PC-3 (cell line): ENCODE measurements around the gene HPDL. TPM values are rescaled to one million over a fixed set of nuclear protein-coding genes. Genes with fewer than 3 reads are reported as not detected.

Source experiments
- ATAC-seq: fragments of 200-7000 bp; cut with Tn5 transposase; 2 replicates; pipeline ENCODE4 v1.9.1; 2020; ENCODE audit warnings: mild to moderate bottlenecking, moderate library complexity
- BruUV-seq: library from RNA; stranded (reverse); fragments of 400-500 nt; replicated peaks from 2 replicates; lab custom pipeline; 2021; lab: Mats Ljungman, UMichigan
- CTCF ChIA-PET: fragments of 300-600 bp; sonication (Branson Sonifier 250); formaldehyde crosslinking; loops from one replicate; lab custom pipeline; 2022; ENCODE audit warnings: antibody characterized with exemption; lab: Charles Lee
- POLR2A ChIA-PET: fragments of 300-600 bp; sonication (Branson Sonifier 250); formaldehyde crosslinking; loops from one replicate; lab custom pipeline; 2022; ENCODE audit warnings: antibody characterized with exemption; ENCODE audit not compliant: unreplicated experiment; lab: Charles Lee
- DNase-seq: peaks from one replicate; pipeline ENCODE4 v3.0.0-alpha.2; 2015
- H2AFZ ChIP-seq: fragments of 300-600 bp; sonication (generic); 2 replicates; pipeline ENCODE4 v1.6.0; 2016; ENCODE audit warnings: antibody characterized with exemption, low read length
- H3F3A ChIP-seq: fragments of 300-600 bp; sonication (generic); one replicate; pipeline ENCODE4 v1.6.0; 2017; ENCODE audit warnings: antibody characterized with exemption, low read length, control low read depth, mild to moderate bottlenecking; ENCODE audit not compliant: unreplicated experiment
- H3K27ac ChIP-seq: fragments of 300-600 bp; sonication (generic); 2 replicates; pipeline ENCODE4 v1.5.1; 2016; ENCODE audit warnings: mild to moderate bottlenecking, low read length
- H3K27me3 ChIP-seq: fragments of 300-600 bp; sonication (generic); 2 replicates; pipeline ENCODE4 v1.6.1; 2016; ENCODE audit warnings: low read length, mixed read lengths
- H3K36me3 ChIP-seq: fragments of 300-600 bp; sonication (generic); 2 replicates; pipeline ENCODE4 v1.6.1; 2016; ENCODE audit warnings: low read depth, mixed run types, low read length, mixed read lengths
- H3K4me1 ChIP-seq: fragments of 300-600 bp; sonication (generic); 2 replicates; pipeline ENCODE4 v1.5.1; 2016; ENCODE audit warnings: low read length; ENCODE audit not compliant: insufficient read depth
- H3K4me2 ChIP-seq: fragments of 300-600 bp; sonication (generic); 2 replicates; pipeline ENCODE4 v1.6.0; 2016; ENCODE audit warnings: low read length
- H3K4me3 ChIP-seq: fragments of 300-600 bp; sonication (generic); 2 replicates; pipeline ENCODE4 v1.5.1; 2016; ENCODE audit warnings: mild to moderate bottlenecking, low read length, mixed read lengths
- H3K79me2 ChIP-seq: fragments of 300-600 bp; sonication (generic); 2 replicates; pipeline ENCODE4 v1.6.1; 2017; ENCODE audit warnings: low read length, mixed read lengths
- H3K9ac ChIP-seq: fragments of 300-600 bp; sonication (generic); 2 replicates; pipeline ENCODE4 v1.6.0; 2016; ENCODE audit warnings: mild to moderate bottlenecking, low read length
- H3K9me2 ChIP-seq: fragments of 300-600 bp; sonication (generic); replicated peaks from 2 replicates; pipeline ENCODE4 v1.6.1; 2016; ENCODE audit warnings: mixed run types, low read length, mixed read lengths
- H3K9me3 ChIP-seq: fragments of 300-600 bp; sonication (generic); 2 replicates; pipeline ENCODE4 v1.6.1; 2016; ENCODE audit warnings: low read length, mixed read lengths
- H4K20me1 ChIP-seq: fragments of 300-600 bp; sonication (generic); 2 replicates; pipeline ENCODE4 v1.6.1; 2016; ENCODE audit warnings: low read length, mixed read lengths
- CTCF ChIP-seq: fragments of 300-600 bp; sonication (generic); conservative IDR thresholded peaks from 2 replicates; pipeline ENCODE4 v1.5.1; 2017; ENCODE audit warnings: antibody characterized with exemption, low read depth, mild to moderate bottlenecking, low read length
- EZH2 ChIP-seq: fragments of 300-600 bp; sonication (generic); IDR thresholded peaks from one replicate; pipeline ENCODE4 v1.6.1; 2017; ENCODE audit warnings: antibody characterized with exemption, mild to moderate bottlenecking, low read length; ENCODE audit not compliant: unreplicated experiment
- EZH2phosphoT487 ChIP-seq: fragments of 300-600 bp; sonication (generic); IDR thresholded peaks from 2 replicates; pipeline ENCODE4 v1.6.1; 2018; ENCODE audit warnings: mild to moderate bottlenecking, antibody characterized with exemption, low read length, borderline replicate concordance
- intact Hi-C: fragments of 100-400 bp; cut with micrococcal nuclease; formaldehyde crosslinking; loops from 2 replicates; pipeline ENCODE4 v1.9.0; 2023
- total RNA-seq: library from RNA; depleted of rRNA; stranded (reverse); fragments of >200 nt; gene quantifications from 2 replicates; pipeline ENCODE4 v1.2.3, GENCODE V29; 2014

Gene HPDL
- total RNA-seq, 1 experiment from 2014 or later: not detected

GRCh38 chr1:45345014-45345413 is 18.3 kb downstream of the HPDL start:
- H3K36me3 ChIP-seq: peaks cover 34% of the 10 kb centered on the region
- no TSS peak for BruUV-seq
- H3K9me3 ChIP-seq: no peaks in the 10 kb centered on the region
- TF ChIP-seq EZH2 (no peak), EZH2phosphoT487 (no peak)
- no peak overlapping the region for H3K27ac ChIP-seq
- CTCF ChIA-PET: no interaction called here
- no peak overlapping the region for H3K4me3 ChIP-seq
- H4K20me1 ChIP-seq: 0 out of 2 replicates have a peak, but pooled peaks cover 3% of the 10 kb centered on the region
- no peaks in the 10 kb centered on the region for H3K27me3 ChIP-seq
- POLR2A ChIA-PET: interaction anchor here (0.6 kb wide), 1 partner anchor 579 kb away, joined by 6 read pairs; no protein-coding TSS in a partner anchor
- no peak for ATAC-seq
- H2AFZ ChIP-seq: no peak overlapping the region
- peaks cover 33% of the 10 kb centered on the region for H3K79me2 ChIP-seq
- no peaks in the 10 kb centered on the region for H3F3A ChIP-seq
- H3K9me2 ChIP-seq: no peaks in the 10 kb centered on the region
- H3K4me2 ChIP-seq: no peak overlapping the region
- DNase-seq: no peak
- H3K4me1 ChIP-seq: peaks cover 28% of the 10 kb centered on the region
- H3K9ac ChIP-seq: no peak overlapping the region
- intact Hi-C loops: no loop called here

GRCh38 chr1:45346473-45346872 is 19.8 kb downstream of the HPDL start:
- DNase-seq: no peak
- peaks cover 19% of the 10 kb centered on the region for H3K4me1 ChIP-seq
- H3K9me2 ChIP-seq: no peaks in the 10 kb centered on the region
- H3K27ac ChIP-seq: no peak overlapping the region
- BruUV-seq: no TSS peak
- H3K79me2 ChIP-seq: peaks cover 18% of the 10 kb centered on the region
- CTCF ChIA-PET: no interaction called here
- ATAC-seq: no peak
- no peaks in the 10 kb centered on the region for H3K9me3 ChIP-seq
- TF ChIP-seq EZH2 (no peak), CTCF (no peak), EZH2phosphoT487 (no peak)
- no peak overlapping the region for H3K4me2 ChIP-seq
- no peaks in the 10 kb centered on the region for H3F3A ChIP-seq
- 0 out of 2 replicates have a peak, but pooled peaks cover 3% of the 10 kb centered on the region for H4K20me1 ChIP-seq
- intact Hi-C loops: no loop called here
- POLR2A ChIA-PET: no interaction called here
- no peaks in the 10 kb centered on the region for H3K27me3 ChIP-seq
- no peak overlapping the region for H3K9ac ChIP-seq
- no peak overlapping the region for H3K4me3 ChIP-seq
- no peak overlapping the region for H2AFZ ChIP-seq
- peaks cover 34% of the 10 kb centered on the region for H3K36me3 ChIP-seq

- no peak overlapping the region for H3K27ac ChIP-seq
- intact Hi-C loops: no loop called here
- no peak overlapping the region for H3K4me2 ChIP-seq
- H3K4me1 ChIP-seq: peaks cover 13% of the 10 kb centered on the region
- H3K9ac ChIP-seq: no peak overlapping the region
- H4K20me1 ChIP-seq: 0 out of 2 replicates have a peak, but pooled peaks cover 3% of the 10 kb centered on the region
- TF ChIP-seq EZH2: no peak
- no peak for TF ChIP-seq EZH2phosphoT487
- TF ChIP-seq CTCF: no peak
- H3K4me3 ChIP-seq: no peak overlapping the region
- ChIA-PET POLR2A (interaction anchor here (0.6 kb wide), 2 partner anchors 45 to 1002 kb away, joined by 3 to 12 read pairs; no protein-coding TSS in a partner anchor), CTCF (no interaction called here)
- H3K36me3 ChIP-seq: peaks cover 20% of the 10 kb centered on the region
- no peaks in the 10 kb centered on the region for H3F3A ChIP-seq
- peak; percentile 68 for ATAC-seq
- 0 out of 2 replicates have a peak, but pooled peaks cover 3% of the 10 kb centered on the region for H3K79me2 ChIP-seq
- no peak overlapping the region for H2AFZ ChIP-seq
- DNase-seq: peak; percentile 48
- no TSS peak for BruUV-seq
- H3K27me3 ChIP-seq: no peaks in the 10 kb centered on the region
- no peaks in the 10 kb centered on the region for H3K9me2 ChIP-seq
- no peaks in the 10 kb centered on the region for H3K9me3 ChIP-seq
Measured at GRCh38 chr1:45348020-45348419, 21.3 kb downstream of the HPDL start.
